K562 (cell line): ENCODE results near the gene ARMC2.

ENCODE experiments used
- CTCF ChIP-seq, 3 experiments: IDR thresholded peaks in 2 of 3; conservative IDR thresholded peaks in 1 of 3; 2 replicates each; pipeline ENCODE4 v1.5.1; 2011 to 2012; ENCODE audit warnings: low read length in 3 of 3, mild to moderate bottlenecking in 3 of 3, control low read depth in 2 of 3, improper control_type of control experiment in 1 of 3, inconsistent platforms in 1 of 3, low read depth in 1 of 3, mixed read lengths in 1 of 3, moderate library complexity in 1 of 3; ENCODE audit not compliant: insufficient read depth in 2 of 3
- FOXJ3 ChIP-seq: sonication (generic); formaldehyde crosslinking; IDR thresholded peaks from 2 replicates; pipeline ENCODE4 v1.4.0; 2020; ENCODE audit warnings: mild to moderate bottlenecking, missing genetic modification reagents
- FOXM1 ChIP-seq, 2 experiments: fragments of 450-650 bp in 1 of 2; sonication (generic) in 1 of 2; formaldehyde crosslinking in 1 of 2; IDR thresholded peaks; 2 replicates each; pipeline versions ENCODE4 v1.6.1 to v1.9.0; 2017 to 2022; ENCODE audit warnings: low read depth in 2 of 2, mild to moderate bottlenecking in 2 of 2, missing genetic modification reagents in 1 of 2, moderate library complexity in 1 of 2
- NR2F6 ChIP-seq: fragments of 450-650 bp; formaldehyde crosslinking; IDR thresholded peaks from 2 replicates; pipeline ENCODE4 v1.4.0; 2020; ENCODE audit warnings: mild to moderate bottlenecking
- SIX5 ChIP-seq, 2 experiments: IDR thresholded peaks; 2 replicates each; pipeline ENCODE4 v1.6.1; 2011; ENCODE audit warnings: low read length in 2 of 2, borderline replicate concordance in 1 of 2, low read depth in 1 of 2, mild to moderate bottlenecking in 1 of 2, moderate library complexity in 1 of 2; ENCODE audit not compliant: insufficient read depth in 1 of 2
- TCF3 ChIP-seq: sonication (generic); formaldehyde crosslinking; IDR thresholded peaks from 2 replicates; pipeline ENCODE4 v1.4.0; 2020; ENCODE audit warnings: mild to moderate bottlenecking, missing genetic modification reagents
- ZC3H8 ChIP-seq: fragments of 450-650 bp; IDR thresholded peaks from 2 replicates; pipeline ENCODE4 v1.6.1; 2017

GRCh38 chr6:109007521-109007920 lies 159.3 kb downstream of the ARMC2 start:
- no peak for TF ChIP-seq FOXJ3 (CRISPR knock-in tag)
- no peak for TF ChIP-seq FOXM1 (IDR thresholded peaks at IDR 0.05; ENCODE audit: low read depth)
- TF ChIP-seq FOXM1 (CRISPR knock-in tag; IDR thresholded peaks at IDR 0.05; ENCODE audit: low read depth) = no peak
- no peak for TF ChIP-seq SIX5 (IDR thresholded peaks at IDR 0.05; ENCODE audit: borderline replicate concordance in 1 of 2, insufficient read depth in 1 of 2, low read depth in 1 of 2, low read length in 2 of 2)
- TF ChIP-seq NR2F6 (CRISPR knock-in tag) = no peak
- TF ChIP-seq TCF3 = no peak
- no peak for TF ChIP-seq ZC3H8
- TF ChIP-seq CTCF (IDR thresholded peaks at IDR 0.05 in 2 of 3, conservative IDR thresholded peaks at IDR 0.05 in 1 of 3; ENCODE audit: insufficient read depth in 2 of 3, low read depth in 1 of 3, low read length in 3 of 3) = no peak
